ENCODE measurements around the gene NDUFC1.

DNA sequence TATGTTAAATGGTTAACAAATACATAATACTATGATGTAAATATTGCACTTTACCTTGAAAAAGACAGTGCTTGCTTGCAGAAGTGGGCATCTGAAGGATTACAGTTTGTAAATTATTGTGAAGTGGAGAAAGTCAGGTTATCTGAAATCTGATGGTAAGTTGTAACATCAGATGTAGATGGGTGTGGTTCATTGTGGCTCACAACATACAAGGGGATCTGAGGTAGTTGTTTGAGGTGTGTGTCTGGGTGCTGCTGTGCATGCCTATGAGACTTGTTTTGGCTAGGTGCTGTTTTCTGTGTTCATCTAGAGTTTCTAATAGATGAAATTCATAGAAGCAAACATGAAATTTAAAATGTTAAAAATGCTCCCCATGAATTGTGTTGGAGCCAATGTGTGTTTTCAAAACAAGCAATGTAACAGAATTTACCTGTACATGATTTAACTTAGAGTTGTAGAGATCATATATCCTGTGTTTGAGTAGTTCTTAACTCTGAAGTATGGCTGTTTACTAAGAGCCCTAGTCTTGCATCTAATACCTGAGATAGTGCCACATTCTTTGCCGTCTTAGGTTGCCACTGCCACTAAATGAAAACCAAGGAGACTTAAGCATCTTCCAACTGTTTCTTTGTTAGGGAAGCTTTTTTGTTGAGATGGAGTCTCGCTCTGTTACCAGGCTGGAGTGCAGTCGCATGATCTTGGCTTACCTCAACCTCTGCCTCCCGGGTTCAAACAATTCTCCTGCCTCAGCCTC, 11.9 kb upstream of the NDUFC1 start:
- TF ChIP-seq, protein P1, sequence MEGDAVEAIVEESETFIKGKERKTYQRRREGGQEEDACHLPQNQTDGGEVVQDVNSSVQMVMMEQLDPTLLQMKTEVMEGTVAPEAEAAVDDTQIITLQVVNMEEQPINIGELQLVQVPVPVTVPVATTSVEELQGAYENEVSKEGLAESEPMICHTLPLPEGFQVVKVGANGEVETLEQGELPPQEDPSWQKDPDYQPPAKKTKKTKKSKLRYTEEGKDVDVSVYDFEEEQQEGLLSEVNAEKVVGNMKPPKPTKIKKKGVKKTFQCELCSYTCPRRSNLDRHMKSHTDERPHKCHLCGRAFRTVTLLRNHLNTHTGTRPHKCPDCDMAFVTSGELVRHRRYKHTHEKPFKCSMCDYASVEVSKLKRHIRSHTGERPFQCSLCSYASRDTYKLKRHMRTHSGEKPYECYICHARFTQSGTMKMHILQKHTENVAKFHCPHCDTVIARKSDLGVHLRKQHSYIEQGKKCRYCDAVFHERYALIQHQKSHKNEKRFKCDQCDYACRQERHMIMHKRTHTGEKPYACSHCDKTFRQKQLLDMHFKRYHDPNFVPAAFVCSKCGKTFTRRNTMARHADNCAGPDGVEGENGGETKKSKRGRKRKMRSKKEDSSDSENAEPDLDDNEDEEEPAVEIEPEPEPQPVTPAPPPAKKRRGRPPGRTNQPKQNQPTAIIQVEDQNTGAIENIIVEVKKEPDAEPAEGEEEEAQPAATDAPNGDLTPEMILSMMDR (IDR thresholded peaks at IDR 0.05; ENCODE audit: extremely low read depth in 1 of 2, insufficient read depth in 1 of 2, low read depth in 1 of 2, low read length in 2 of 2) = no peak
- TF ChIP-seq POLR2A (IDR thresholded peaks at IDR 0.05; ENCODE audit: low read depth, low read length) = no peak
- TF ChIP-seq, protein P2, sequence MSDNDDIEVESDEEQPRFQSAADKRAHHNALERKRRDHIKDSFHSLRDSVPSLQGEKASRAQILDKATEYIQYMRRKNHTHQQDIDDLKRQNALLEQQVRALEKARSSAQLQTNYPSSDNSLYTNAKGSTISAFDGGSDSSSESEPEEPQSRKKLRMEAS (IDR thresholded peaks at IDR 0.05; ENCODE audit: insufficient read depth, insufficient read length) = no peak
- no peak for TF ChIP-seq POLR2AphosphoS5 (IDR thresholded peaks at IDR 0.05; ENCODE audit: insufficient read depth, low read depth, low read length)
